NAMALWA (cell line): ENCODE data around the gene IDH3G.

ENCODE experiments used
- DNase-seq: peaks from one replicate; pipeline ENCODE4 v3.0.0-alpha.2; 2015; ENCODE audit warnings: low spot score

Gene IDH3G

GRCh38 chrX:153816831-153817690 is 22.9 kb upstream of the IDH3G start:
- peak; percentile 21 for DNase-seq

GRCh38 chrX:153814591-153815315 is 20.6 kb upstream of the IDH3G start:
- no peak for DNase-seq

GRCh38 chrX:153813161-153813560 is 19.0 kb upstream of the IDH3G start:
- DNase-seq: no peak

GRCh38 chrX:153812220-153812619 is 18.0 kb upstream of the IDH3G start:
- DNase-seq: no peak

GRCh38 chrX:153807976-153808375 is 13.8 kb upstream of the IDH3G start:
- no peak for DNase-seq

GRCh38 chrX:153806999-153807575 is 12.9 kb upstream of the IDH3G start:
- DNase-seq: no peak

- no peak for DNase-seq
These were observed 11.3 kb upstream of the IDH3G start for GRCh38 chrX:153805436-153805835.

GRCh38 chrX:153804621-153805020 is 10.4 kb upstream of the IDH3G start:
- no peak for DNase-seq

GRCh38 chrX:153804100-153804595 is 10.0 kb upstream of the IDH3G start:
- no peak for DNase-seq

- no peak for DNase-seq
These were observed 9.3 kb upstream of the IDH3G start for GRCh38 chrX:153803211-153804099.

- no peak for DNase-seq
These were observed 8.4 kb upstream of the IDH3G start for GRCh38 chrX:153802513-153803045.

- no peak for DNase-seq
These were observed 7.5 kb upstream of the IDH3G start for GRCh38 chrX:153801669-153802068.

- no peak for DNase-seq
These were observed 6.6 kb upstream of the IDH3G start for GRCh38 chrX:153800746-153801145.

- DNase-seq: no peak
These were observed 6.1 kb upstream of the IDH3G start for GRCh38 chrX:153800177-153800722.

GRCh38 chrX:153799326-153799725 is 5.2 kb upstream of the IDH3G start:
- DNase-seq: no peak

- DNase-seq: no peak
These were observed 3.3 kb upstream of the IDH3G start for GRCh38 chrX:153797415-153798015.

GRCh38 chrX:153794897-153795816 is 982 bp upstream of the IDH3G start:
- no peak for DNase-seq

- peak; percentile 15 for DNase-seq
These were observed 884 bp downstream of the IDH3G start for GRCh38 chrX:153793291-153793690.

- DNase-seq: no peak
These were observed 1.8 kb downstream of the IDH3G start for GRCh38 chrX:153792368-153792767.
